HEK293T (cell line): Measurements from ENCODE around the gene LEAP2.

Experiments used
- ARNT ChIP-seq: fragments of 450-650 bp; IDR thresholded peaks from 2 replicates; pipeline ENCODE4 v1.6.1; 2017; ENCODE audit warnings: mild to moderate bottlenecking
- BHLHE40 ChIP-seq: fragments of 450-650 bp; IDR thresholded peaks from 2 replicates; pipeline ENCODE4 v1.6.1; 2016; ENCODE audit warnings: mild to moderate bottlenecking, moderate library complexity, borderline replicate concordance
- CTBP1 ChIP-seq: fragments of 450-650 bp; IDR thresholded peaks from 2 replicates; pipeline ENCODE4 v1.6.1; 2016; ENCODE audit warnings: borderline replicate concordance
- ELF4 ChIP-seq: fragments of 450-650 bp; IDR thresholded peaks from 2 replicates; pipeline ENCODE4 v1.6.1; 2017; ENCODE audit warnings: antibody characterized with exemption
- FOXK2 ChIP-seq: fragments of 450-650 bp; IDR thresholded peaks from 2 replicates; pipeline ENCODE4 v1.6.1; 2016; ENCODE audit warnings: mild to moderate bottlenecking
- FOXM1 ChIP-seq: fragments of 450-650 bp; IDR thresholded peaks from 2 replicates; pipeline ENCODE4 v1.6.1; 2017; ENCODE audit warnings: mild to moderate bottlenecking, borderline replicate concordance
- LEF1 ChIP-seq: fragments of 450-650 bp; IDR thresholded peaks from 2 replicates; pipeline ENCODE4 v1.6.1; 2017; ENCODE audit warnings: mild to moderate bottlenecking, borderline replicate concordance
- SP1 ChIP-seq: fragments of 450-650 bp; IDR thresholded peaks from 2 replicates; pipeline ENCODE4 v1.6.1; 2017
- SUZ12 ChIP-seq: fragments of 450-650 bp; IDR thresholded peaks from 2 replicates; pipeline ENCODE4 v1.6.1; 2016; ENCODE audit warnings: mild to moderate bottlenecking
- TARDBP ChIP-seq: fragments of 450-650 bp; IDR thresholded peaks from 2 replicates; pipeline ENCODE4 v1.6.1; 2016

DNA sequence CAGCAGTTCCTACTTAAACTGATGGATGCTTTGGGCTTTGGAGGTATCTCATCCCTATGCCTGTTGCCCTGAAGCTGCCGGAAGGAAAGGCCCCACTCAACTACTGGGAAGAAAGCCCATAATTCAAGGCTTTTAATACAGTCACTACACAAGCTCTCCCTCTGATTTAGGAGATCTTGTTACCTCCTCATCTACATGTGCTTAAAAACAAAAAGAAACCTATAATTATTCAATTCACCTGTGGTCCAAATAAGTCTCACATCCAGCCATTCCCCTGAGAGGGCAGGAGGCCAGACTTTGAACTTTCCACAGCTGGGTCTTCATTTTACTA lies 715 bp upstream of the LEAP2 start:
- TF ChIP-seq FOXM1 (no peak), SP1 (no peak), LEF1 (no peak), CTBP1 (no peak), ELF4 (no peak), ARNT (no peak), SUZ12 (no peak), FOXK2 (no peak), TARDBP (no peak), BHLHE40 (no peak)
